Activated CD4-positive, alpha-beta T cell treated with anti-CD3 and anti-CD28 coated beads for 1 hour (primary cell): ENCODE results near the gene SLAMF8.
A peak's percentile ranks its signal among the peaks of the same experiment; 100 is the strongest.

Experiments
- DNase-seq: peaks from one replicate; pipeline ENCODE4 v3.0.0-alpha.2; 2020

Gene SLAMF8

DNA sequence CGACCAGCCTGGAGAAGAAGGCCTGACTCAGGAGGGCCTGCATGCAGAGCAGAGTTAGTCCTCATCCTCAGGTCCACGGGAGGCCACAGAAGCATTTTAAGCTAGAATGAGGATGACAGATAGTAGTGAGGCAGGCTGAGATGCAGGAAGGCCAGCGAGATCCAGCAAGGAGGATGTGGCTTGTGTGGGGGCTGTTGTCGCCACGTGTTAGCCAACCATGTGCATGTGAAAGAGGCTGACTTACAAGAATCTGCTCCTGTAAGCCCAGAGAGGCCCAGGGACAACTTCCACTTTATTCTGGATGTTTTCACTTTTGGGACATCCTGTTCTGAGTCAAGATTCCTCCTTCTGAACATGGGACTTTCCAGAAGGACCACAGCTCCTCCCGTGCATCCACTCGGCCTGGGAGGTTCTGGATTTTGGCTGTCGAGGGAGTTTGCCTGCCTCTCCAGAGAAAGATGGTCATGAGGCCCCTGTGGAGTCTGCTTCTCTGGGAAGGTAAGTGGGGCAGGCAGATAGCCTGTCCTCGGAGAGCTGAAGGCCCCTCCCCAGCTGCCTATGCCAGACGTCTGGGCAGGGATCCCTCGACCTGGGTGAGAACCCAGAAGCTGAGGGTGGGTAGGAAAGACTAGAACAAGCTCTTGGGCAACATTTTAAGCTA is at the start of gene SLAMF8:
SLAMF8 (plus strand) TSS at position 433 of the 661 bp plus-strand sequence; CDS start at position 459, 26 bp downstream.
- DNase-seq: no peak

DNA sequence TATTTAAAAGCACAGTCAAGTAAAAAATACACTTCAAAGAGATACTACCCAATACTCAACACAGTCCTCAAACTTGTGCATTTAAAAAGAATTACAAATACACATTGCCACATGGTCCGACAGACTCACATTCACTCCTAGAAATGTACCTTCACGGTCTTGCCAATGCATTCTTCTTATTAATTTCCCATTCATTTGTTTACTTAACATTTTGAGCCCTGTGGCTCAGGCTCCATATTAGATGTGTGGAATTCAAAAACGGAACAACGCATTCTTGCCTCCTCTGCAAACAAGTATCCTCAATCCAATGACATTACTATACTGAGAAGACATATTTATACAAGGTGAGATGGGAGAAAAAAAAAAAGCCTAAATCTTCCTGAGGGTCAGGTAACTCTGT is 48.4 kb upstream of the SLAMF8 start:
- no peak for DNase-seq

- DNase-seq: no peak
Measured at GRCh38 chr1:159779403-159779851, 47.2 kb upstream of the SLAMF8 start.

DNA sequence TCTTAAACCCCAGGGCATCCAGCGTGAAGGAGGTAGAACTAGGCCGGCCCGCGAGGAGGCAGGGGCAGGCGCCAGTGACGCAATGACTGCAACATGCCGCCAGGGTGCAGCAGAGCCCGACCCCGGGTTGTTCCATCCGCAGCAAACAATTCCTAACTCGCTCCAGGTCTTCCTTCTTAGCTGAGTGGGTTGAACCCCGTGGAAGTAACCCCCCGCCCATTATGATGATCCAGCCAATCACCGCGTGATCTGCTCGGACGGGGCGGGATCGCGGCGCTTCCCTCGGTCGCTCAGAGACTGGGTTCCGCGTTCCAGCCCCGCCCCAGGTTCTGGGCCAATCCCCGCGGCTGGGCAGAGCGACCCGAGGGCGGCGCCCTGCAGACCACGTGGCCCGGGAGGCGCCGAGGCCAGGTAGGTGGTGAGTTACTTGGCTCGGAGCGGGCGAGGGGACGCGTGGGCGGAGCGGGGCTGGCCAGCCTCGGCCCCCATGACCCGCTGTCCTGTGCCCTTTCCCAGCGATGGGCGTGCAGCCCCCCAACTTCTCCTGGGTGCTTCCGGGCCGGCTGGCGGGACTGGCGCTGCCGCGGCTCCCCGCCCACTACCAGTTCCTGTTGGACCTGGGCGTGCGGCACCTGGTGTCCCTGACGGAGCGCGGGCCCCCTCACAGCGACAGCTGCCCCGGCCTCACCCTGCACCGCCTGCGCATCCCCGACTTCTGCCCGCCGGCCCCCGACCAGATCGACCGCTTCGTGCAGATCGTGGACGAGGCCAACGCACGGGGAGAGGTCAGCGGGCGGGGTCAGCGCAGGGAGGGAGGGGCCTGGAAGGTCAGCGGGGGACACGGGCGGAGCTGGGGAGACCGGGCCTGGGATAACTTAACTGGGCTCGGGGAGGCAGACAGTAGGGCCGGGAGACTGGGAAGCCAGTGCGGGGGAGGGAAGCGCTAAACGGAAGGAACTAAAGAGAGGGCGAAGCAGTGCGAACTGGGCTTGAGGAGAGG is 45.8 kb upstream of the SLAMF8 start, which contains the start of gene DUSP23:
DUSP23 (plus strand) TSS at position 380 of the 1,000 bp plus-strand sequence; CDS start at position 519, 139 bp downstream.
- peak; percentile 94 for DNase-seq

GRCh38 chr1:159781992-159782391 is 44.7 kb upstream of the SLAMF8 start:
- DNase-seq: no peak

- DNase-seq: no peak
Measured at GRCh38 chr1:159783724-159784123, 42.9 kb upstream of the SLAMF8 start.

- DNase-seq: no peak
Measured at GRCh38 chr1:159786465-159786864, 40.2 kb upstream of the SLAMF8 start.

GRCh38 chr1:159786966-159787365 is 39.7 kb upstream of the SLAMF8 start:
- no peak for DNase-seq

DNA sequence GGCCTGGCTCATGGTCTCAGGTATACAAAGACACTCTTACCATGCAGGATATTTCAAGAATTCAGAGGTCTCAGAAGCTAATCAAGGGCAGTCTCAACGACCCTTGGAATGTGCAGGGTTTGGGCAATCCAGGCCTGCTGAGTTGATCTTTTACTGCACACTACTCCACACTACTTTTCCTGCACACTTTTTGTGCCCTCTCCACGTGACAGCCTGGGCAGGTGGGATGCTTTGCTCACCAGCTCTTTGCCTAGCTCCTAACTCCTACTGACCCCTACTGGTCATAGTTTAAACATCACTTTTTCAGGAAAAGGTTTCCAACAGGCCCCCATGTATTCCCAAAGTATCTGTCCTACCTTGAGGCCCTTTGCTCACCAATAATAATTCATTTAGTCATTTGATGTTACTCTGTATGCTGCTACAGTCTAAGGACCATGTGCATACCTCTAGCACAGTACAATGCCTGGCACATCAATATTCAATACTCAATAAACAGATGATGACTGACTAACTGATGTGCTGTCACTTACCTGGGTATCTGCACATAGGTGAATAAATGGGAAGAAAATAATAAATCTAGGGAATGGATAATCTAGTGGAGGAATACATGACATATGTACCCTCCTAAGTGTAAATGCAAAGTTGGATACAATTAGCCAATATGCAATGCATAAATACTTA is 36.3 kb upstream of the SLAMF8 start:
- no peak for DNase-seq

DNA sequence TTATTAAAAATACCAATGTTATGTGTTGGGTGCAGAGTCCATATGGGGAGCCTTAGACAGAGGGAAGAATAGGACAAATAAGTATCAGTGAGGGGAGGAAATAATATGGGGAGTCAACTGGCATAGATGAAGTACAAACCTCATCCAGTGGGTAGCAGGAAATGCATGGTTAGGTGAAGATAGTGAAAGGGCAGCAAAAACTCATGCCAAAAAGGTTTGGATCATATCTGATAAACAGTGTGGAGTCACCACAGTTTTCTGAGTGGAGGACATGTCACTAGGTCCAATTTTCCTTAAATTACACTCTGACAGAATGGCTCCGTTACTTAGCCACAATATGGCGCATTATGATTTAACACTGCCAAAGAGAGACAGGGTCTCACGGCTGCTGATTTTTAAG is 35.6 kb upstream of the SLAMF8 start:
- no peak for DNase-seq

GRCh38 chr1:159791461-159791860 is 35.2 kb upstream of the SLAMF8 start:
- no peak for DNase-seq

DNA sequence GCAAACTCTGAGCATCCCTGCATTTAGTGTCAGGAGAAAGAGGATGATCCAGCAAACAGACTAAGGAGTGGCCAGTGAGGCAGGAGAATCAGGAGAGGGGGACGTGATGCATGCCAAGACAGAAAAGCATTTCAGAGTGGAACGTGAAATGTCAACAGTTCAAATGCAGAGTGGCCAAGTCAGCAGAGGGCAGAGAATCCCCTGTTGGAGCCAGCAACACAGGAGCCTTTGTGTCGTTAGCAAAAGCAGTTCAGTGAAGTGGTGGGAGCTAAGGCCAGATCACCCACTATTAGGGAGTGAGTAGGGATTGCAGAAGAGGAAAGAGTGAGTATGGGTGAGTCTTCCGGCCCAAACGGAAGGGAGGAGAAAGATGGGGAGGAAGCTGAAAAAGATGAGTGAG is 31.1 kb upstream of the SLAMF8 start:
- DNase-seq: no peak

- peak; percentile 17 for DNase-seq
Measured at GRCh38 chr1:159798893-159799292, 27.8 kb upstream of the SLAMF8 start.

GRCh38 chr1:159799446-159799985 is 27.2 kb upstream of the SLAMF8 start:
- DNase-seq: no peak

DNA sequence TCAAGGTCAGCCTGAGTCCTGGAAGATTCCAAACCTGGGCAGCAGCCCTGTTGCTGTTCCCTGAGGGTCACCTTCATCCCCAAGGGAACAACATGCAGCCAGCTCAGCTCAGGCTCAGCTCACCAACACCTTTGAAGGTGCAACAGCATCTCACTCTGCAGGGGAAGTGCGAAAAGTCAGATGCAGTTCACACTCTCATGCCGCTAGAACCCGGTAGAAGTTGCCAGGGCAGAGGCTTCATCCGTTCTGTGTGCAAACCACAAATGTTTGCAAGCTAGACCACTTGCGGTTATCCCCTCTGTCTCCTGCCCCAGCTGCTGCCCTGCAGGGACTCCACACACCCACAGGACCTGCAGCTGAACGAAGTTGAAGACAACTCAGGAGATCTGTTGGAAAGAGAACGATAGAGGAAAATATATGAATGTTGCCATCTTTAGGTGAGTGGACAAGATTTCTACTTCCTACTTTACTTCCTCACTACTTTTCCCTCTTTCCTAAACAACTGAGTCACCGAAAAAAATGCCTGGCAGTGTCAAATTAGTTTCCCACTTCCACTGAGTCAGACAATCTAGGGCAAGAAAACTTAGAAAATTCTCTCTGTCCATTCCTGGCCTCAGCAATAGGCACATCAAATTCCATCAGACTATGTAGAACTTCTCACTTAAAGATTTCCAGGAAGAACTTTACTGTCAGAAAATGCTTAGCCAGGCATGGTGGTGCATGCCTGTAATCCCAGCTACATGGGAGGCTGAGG is 26.3 kb upstream of the SLAMF8 start:
- DNase-seq: peak; percentile 9

GRCh38 chr1:159802111-159802510 is 24.6 kb upstream of the SLAMF8 start, which contains the start of gene FCRL6:
FCRL6 (plus strand) TSS chr1:159802360; CDS start chr1:159802425, 65 bp downstream.
- no peak for DNase-seq

- DNase-seq: no peak
Measured at GRCh38 chr1:159803956-159804689, 22.6 kb upstream of the SLAMF8 start.

- no peak for DNase-seq
Measured at GRCh38 chr1:159804924-159805323, 21.7 kb upstream of the SLAMF8 start.

GRCh38 chr1:159815926-159816325 is 10.7 kb upstream of the SLAMF8 start:
- no peak for DNase-seq

GRCh38 chr1:159817276-159818041 is 9.2 kb upstream of the SLAMF8 start:
- no peak for DNase-seq
